ENCODE data around the gene KCNA5.

KCNA5 gene

DNA sequence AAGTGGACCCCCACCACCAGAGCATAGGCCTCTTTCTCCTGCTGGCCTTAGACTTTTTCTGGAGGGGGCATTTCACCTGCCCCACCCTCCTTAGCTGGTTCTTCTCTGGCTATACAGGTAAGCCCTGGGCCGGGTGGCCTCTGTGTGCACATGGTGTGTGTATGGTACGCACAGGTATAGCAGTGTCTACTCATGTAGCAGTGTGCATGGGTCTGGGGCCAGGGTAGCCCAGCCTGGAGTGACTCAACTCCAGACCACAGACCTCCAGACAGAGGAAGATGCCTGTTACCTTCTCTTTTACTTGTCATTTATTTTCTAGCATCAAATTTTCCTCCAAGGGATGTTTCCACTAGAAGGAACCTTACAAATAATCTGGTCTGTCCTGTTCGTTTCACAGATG lies 6.9 kb downstream of the KCNA5 start:
- no peak for TF ChIP-seq CTCF (IDR thresholded peaks at IDR 0.05; ENCODE audit: extremely low read depth, insufficient read depth, missing control alignments)
- no peak for DNase-seq (ENCODE audit: low spot score)
- in situ Hi-C loops (cut with MboI; ENCODE audit: low pct_unique_long_range_greater_than_20kb, low sequenced_read_pairs, unreplicated experiment): no loop called here

DNA sequence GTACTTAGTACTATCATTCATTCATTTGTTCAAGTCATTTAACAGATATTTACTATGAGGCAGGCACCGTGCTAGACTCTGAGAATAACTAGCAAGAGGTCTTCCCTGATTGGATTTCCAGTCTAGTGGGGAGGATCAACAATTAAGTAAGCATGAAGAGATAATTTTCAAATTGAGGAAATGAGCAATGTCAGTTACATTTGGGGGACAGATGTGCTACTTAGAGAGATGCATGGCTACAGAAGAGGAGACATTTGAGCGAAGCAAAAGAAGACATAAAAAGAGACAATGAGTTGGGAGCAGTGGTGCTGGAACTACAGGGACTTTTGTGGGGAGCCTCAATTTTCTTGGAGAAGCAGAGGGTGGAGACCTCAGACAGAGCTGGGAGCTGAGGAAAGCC lies 7.7 kb downstream of the KCNA5 start:
- no peak for DNase-seq (ENCODE audit: low spot score)
- TF ChIP-seq CTCF (IDR thresholded peaks at IDR 0.05; ENCODE audit: extremely low read depth, insufficient read depth, missing control alignments): no peak
- in situ Hi-C loops (cut with MboI; ENCODE audit: low pct_unique_long_range_greater_than_20kb, low sequenced_read_pairs, unreplicated experiment): no loop called here

GRCh38 chr12:5051913-5052312 lies 8.2 kb downstream of the KCNA5 start:
- in situ Hi-C loops (cut with MboI; ENCODE audit: low pct_unique_long_range_greater_than_20kb, low sequenced_read_pairs, unreplicated experiment): no loop called here
- DNase-seq (ENCODE audit: low spot score): no peak
- no peak for TF ChIP-seq CTCF (IDR thresholded peaks at IDR 0.05; ENCODE audit: extremely low read depth, insufficient read depth, missing control alignments)

DNA sequence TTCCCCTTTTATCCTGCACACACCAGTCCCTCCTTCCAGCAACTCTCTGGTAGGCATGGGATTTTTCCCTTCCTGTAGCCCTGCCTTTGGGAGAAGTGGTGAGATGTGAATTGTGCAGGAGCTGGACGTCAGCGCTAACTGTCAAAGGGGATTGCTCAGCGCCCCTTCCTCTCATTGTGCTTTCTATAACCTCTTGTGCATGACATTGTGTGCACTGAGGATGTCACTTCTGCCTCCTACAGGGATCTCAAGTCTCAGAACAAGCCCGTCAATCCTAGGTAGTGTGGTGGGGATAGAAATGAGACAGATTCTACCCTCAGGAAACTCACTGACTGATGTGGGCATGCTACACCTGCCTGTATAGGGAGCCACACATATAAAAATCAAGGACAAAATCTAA lies 8.7 kb downstream of the KCNA5 start:
- no peak for TF ChIP-seq CTCF (IDR thresholded peaks at IDR 0.05; ENCODE audit: extremely low read depth, insufficient read depth, missing control alignments)

GRCh38 chr12:5059358-5059757 lies 15.7 kb downstream of the KCNA5 start:
- DNase-seq (ENCODE audit: low spot score): no peak
- TF ChIP-seq CTCF (IDR thresholded peaks at IDR 0.05; ENCODE audit: extremely low read depth, insufficient read depth, missing control alignments): no peak
- in situ Hi-C loops (cut with MboI; ENCODE audit: low pct_unique_long_range_greater_than_20kb, low sequenced_read_pairs, unreplicated experiment): no loop called here

More for the DNA sequence above, 8.7 kb downstream of the KCNA5 start:
- in situ Hi-C loops (cut with MboI; ENCODE audit: low pct_unique_long_range_greater_than_20kb, low sequenced_read_pairs, unreplicated experiment): no loop called here
- no peak for DNase-seq (ENCODE audit: low spot score)

- no peak for DNase-seq (ENCODE audit: low spot score)
- in situ Hi-C loops (cut with MboI; ENCODE audit: low pct_unique_long_range_greater_than_20kb, low sequenced_read_pairs, unreplicated experiment): no loop called here
- TF ChIP-seq CTCF (IDR thresholded peaks at IDR 0.05; ENCODE audit: extremely low read depth, insufficient read depth, missing control alignments): no peak
Measured at GRCh38 chr12:5060958-5061357, 17.3 kb downstream of the KCNA5 start.

DNA sequence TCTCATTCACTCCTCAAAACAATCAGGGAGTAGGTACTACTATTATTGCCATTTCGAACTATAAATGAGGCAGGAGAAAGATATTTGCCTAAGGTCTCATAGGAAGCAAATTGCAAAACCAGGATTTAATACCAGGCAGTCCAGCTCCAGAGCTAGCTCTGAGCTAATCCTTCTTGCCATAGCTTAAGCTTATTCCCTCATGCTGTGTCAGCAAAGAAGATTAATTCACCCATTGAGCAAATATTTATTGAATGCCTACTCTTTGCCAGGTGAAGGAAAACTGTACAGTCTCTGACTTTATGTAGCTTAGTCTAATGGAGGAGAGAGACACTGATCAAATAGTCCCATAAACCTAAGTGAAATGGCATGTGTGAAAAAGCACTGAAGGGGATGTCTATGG lies 19.5 kb downstream of the KCNA5 start:
- no peak for TF ChIP-seq CTCF (IDR thresholded peaks at IDR 0.05; ENCODE audit: extremely low read depth, insufficient read depth, missing control alignments)
- DNase-seq (ENCODE audit: low spot score): no peak
- in situ Hi-C loops (cut with MboI; ENCODE audit: low pct_unique_long_range_greater_than_20kb, low sequenced_read_pairs, unreplicated experiment): no loop called here
